ENCODE results near the gene HNRNPUL1. TPM values are rescaled to one million over a fixed set of nuclear protein-coding genes. Genes with fewer than 3 reads are reported as not detected.

Gene HNRNPUL1
- polyA plus RNA-seq, 1 donor (not counting 4 experiments of a cell fraction or from before 2014, with no cell fraction given), result 48.3 TPM

GRCh38 chr19:41302624-41303351, 38.6 kb downstream of the HNRNPUL1 start:
- DNase-seq (ENCODE audit: low read depth, low spot score) (no peak), FAIRE-seq (no peak)
- H3K9me3 ChIP-seq (ENCODE audit: control insufficient read depth, low read depth, low read length), result no peaks in the 10 kb centered on the region
- no peaks in the 10 kb centered on the region for H3K27me3 ChIP-seq (ENCODE audit: control insufficient read depth, extremely low read depth, insufficient read depth, low read length)
- H3K27ac ChIP-seq (ENCODE audit: control insufficient read depth, insufficient read depth, low read length), result no peak overlapping the region
- no peaks in the 10 kb centered on the region for H3K4me1 ChIP-seq (ENCODE audit: control insufficient read depth, extremely low read depth, insufficient read depth, low read length)
- dilution Hi-C loops (cut with MboI; ENCODE audit: extremely low pct_ligation_motif_present, low sequenced_read_pairs), result no loop called here
- H3K79me2 ChIP-seq (ENCODE audit: control insufficient read depth, insufficient read depth, low read length), result no peaks in the 10 kb centered on the region
- H3K9me1 ChIP-seq (ENCODE audit: control insufficient read depth, extremely low read depth, insufficient read depth, low read length), result no peaks in the 10 kb centered on the region
- no peak overlapping the region for H3K4me3 ChIP-seq (ENCODE audit: control insufficient read depth in 2 of 3, extremely low read depth in 1 of 3, insufficient read depth in 2 of 3, low read depth in 1 of 3, low read length in 3 of 3)
- H3K36me3 ChIP-seq (ENCODE audit: control insufficient read depth in 2 of 2, extremely low read depth in 1 of 2, insufficient read depth in 2 of 2, low read length in 2 of 2), result peaks cover 56 to 68% of the 10 kb centered on the region in 2 experiments
- H3K4me2 ChIP-seq (ENCODE audit: control insufficient read depth, extremely low read depth, insufficient read depth, low read depth, low read length), result no peak overlapping the region
- TF ChIP-seq EZH2 (IDR thresholded peaks at IDR 0.05; ENCODE audit: low read length) (no peak), CTCF (optimal IDR thresholded peaks at IDR 0.05 in 1 of 3, IDR thresholded peaks at IDR 0.05 in 1 of 3, conservative IDR thresholded peaks at IDR 0.05 in 1 of 3; ENCODE audit: extremely low read depth in 1 of 3, insufficient read depth in 2 of 3, low read length in 3 of 3) (no peak)
- H4K20me1 ChIP-seq (ENCODE audit: control insufficient read depth, extremely low read depth, insufficient read depth, low read length), result peaks cover 4% of the 10 kb centered on the region
- no peak overlapping the region for H2AFZ ChIP-seq (ENCODE audit: control insufficient read depth, low read length)
- H3K9ac ChIP-seq (ENCODE audit: control insufficient read depth, extremely low read depth, insufficient read depth, low read length), result no peak overlapping the region

GRCh38 chr19:41303954-41304353, 39.8 kb downstream of the HNRNPUL1 start:
- Histone ChIP-seq H3K79me2 (ENCODE audit: control insufficient read depth, insufficient read depth, low read length) (no peaks in the 10 kb centered on the region), H2AFZ (ENCODE audit: control insufficient read depth, low read length) (no peak overlapping the region), H3K4me2 (ENCODE audit: control insufficient read depth, extremely low read depth, insufficient read depth, low read depth, low read length) (no peak overlapping the region), H3K36me3 (ENCODE audit: control insufficient read depth in 2 of 2, extremely low read depth in 1 of 2, insufficient read depth in 2 of 2, low read length in 2 of 2) (peaks cover 49 to 59% of the 10 kb centered on the region in 2 experiments), H3K4me3 (ENCODE audit: control insufficient read depth in 2 of 3, extremely low read depth in 1 of 3, insufficient read depth in 2 of 3, low read depth in 1 of 3, low read length in 3 of 3) (no peak overlapping the region), H3K27ac (ENCODE audit: control insufficient read depth, insufficient read depth, low read length) (no peak overlapping the region), H4K20me1 (ENCODE audit: control insufficient read depth, extremely low read depth, insufficient read depth, low read length) (no peaks in the 10 kb centered on the region), H3K9me3 (ENCODE audit: control insufficient read depth, low read depth, low read length) (no peaks in the 10 kb centered on the region), H3K9ac (ENCODE audit: control insufficient read depth, extremely low read depth, insufficient read depth, low read length) (no peak overlapping the region), H3K4me1 (ENCODE audit: control insufficient read depth, extremely low read depth, insufficient read depth, low read length) (peaks cover 7% of the 10 kb centered on the region), H3K27me3 (ENCODE audit: control insufficient read depth, extremely low read depth, insufficient read depth, low read length) (no peaks in the 10 kb centered on the region), H3K9me1 (ENCODE audit: control insufficient read depth, extremely low read depth, insufficient read depth, low read length) (no peaks in the 10 kb centered on the region)
- DNase-seq (ENCODE audit: low read depth, low spot score) (no peak), FAIRE-seq (no peak)
- dilution Hi-C loops (cut with MboI; ENCODE audit: extremely low pct_ligation_motif_present, low sequenced_read_pairs), result no loop called here
- TF ChIP-seq CTCF (optimal IDR thresholded peaks at IDR 0.05 in 1 of 3, IDR thresholded peaks at IDR 0.05 in 1 of 3, conservative IDR thresholded peaks at IDR 0.05 in 1 of 3; ENCODE audit: extremely low read depth in 1 of 3, insufficient read depth in 2 of 3, low read length in 3 of 3), result no peak
- no peak for TF ChIP-seq EZH2 (IDR thresholded peaks at IDR 0.05; ENCODE audit: low read length)
